AG08396 (cell line): ENCODE data around the gene LINC01488.

ENCODE experiments used
- DNase-seq: peaks from one replicate; pipeline ENCODE4 v3.0.0; 2012; ENCODE audit warnings: low spot score, mixed read lengths

The LINC01488 gene

DNA sequence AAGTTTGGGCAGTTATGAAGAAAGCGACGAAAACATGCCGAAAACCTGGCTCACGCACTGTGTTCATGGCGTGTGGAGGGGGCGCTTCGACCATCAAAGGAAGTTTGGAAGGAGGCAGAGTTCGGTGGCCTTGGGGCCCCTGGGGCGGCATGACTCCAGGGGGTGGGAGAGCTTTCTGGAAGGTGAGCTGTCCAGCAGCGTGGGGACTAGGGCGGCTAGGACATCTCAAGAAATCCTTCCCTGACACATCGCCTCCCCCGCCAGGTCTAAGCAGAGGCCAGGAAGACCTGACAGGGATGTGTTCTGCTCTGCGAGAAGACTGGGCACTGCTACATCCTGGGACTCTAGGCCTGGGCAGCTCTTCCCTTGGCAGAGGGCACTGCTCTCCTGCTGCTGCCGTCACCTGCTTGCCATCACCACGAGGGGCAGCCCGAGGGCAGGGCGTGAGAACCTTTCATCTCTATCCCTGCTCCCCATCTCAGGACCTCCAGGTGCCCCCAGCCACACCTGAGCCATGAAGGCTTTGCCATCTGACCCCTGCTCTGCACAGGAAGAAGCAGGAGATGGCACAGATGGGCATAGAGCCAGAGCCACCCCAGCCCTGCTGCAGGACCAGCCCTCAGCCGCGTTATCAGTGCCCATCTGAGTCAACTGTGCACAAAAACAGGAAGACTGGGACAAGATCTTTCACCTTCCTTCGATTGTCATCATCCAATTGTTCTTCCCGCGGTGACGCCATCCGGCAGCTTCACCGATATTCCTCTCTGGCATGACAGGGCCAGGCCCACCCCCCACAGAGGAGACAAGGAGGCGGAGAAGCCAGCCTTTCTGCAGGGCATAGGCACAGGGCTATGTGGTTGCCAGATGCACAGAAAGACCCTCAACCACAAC lies 12.7 kb downstream of the LINC01488 start:
- DNase-seq = no peak

DNA sequence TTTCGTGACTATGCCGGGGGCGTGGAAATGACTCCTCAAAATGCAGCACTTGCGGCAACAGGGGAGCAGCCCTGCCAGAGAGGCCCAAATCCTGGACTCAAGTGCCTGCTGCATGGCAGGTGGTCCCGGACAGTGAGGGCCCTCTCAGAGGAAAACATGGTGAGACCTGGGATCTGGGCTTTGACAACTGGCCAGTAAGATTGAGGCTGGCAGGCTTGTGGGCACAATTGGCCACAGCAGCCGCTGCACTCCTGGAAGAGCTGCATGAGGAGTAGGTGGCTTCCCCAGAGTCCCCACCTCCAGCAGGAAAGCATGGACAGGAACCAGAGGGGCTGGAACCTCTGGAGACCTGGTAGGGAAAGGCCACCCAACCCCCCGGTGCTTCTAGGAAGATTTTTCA lies 13.4 kb downstream of the LINC01488 start:
- DNase-seq = no peak

DNA sequence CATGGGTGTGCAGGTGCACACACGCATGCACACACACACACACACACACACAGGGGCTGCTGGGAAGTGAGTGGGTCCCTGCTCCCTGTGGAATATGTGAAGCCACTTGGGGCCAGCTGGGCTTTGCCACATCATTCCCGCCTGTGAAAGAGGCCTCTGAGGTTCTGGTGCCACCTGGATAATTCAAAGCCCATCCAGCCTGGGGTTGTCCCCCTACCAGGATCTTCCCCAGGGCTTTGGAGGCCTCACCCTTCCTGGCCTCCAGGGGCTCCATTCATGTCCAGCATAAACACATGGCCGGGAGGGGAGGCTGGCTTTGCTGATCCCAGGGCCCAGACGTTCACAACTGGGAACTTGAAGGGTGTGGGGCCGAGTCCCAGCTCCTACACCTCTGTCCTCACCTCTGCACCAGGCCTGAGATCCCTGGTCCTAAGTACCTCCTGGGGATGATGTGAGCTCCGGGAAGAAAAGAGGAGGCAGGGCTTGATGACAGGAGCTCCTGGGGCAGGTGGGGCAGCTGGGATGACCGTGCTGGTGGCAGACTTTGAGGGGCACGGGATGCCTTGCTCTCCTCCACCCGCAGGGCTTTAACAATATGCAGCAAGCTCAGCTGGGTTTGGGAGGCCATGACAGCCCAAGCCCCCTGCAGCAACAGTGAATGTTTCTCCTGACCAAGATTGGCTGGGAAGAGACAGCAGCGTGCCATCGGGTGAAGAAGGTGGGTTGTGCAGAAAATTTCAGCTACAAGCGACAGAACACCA lies 14.2 kb downstream of the LINC01488 start:
- DNase-seq = no peak

DNA sequence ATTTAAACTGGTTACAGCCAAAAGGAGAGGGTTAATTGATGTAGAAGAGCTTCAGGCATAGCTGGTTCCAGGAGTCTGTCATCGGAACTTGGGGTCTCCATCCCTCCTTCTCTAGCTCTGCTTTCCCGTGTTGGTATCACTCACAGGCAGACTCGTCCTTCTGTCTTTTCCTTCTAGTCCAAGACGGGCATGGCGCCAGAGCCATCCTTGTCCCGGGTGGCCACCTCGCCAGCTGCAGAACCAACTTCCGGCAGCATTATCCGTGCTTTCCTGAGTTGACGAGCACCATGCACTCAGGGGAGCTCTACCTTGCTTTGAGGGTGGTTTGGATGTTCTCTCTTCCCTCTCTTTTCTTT lies 14.7 kb downstream of the LINC01488 start:
- no peak for DNase-seq

DNA sequence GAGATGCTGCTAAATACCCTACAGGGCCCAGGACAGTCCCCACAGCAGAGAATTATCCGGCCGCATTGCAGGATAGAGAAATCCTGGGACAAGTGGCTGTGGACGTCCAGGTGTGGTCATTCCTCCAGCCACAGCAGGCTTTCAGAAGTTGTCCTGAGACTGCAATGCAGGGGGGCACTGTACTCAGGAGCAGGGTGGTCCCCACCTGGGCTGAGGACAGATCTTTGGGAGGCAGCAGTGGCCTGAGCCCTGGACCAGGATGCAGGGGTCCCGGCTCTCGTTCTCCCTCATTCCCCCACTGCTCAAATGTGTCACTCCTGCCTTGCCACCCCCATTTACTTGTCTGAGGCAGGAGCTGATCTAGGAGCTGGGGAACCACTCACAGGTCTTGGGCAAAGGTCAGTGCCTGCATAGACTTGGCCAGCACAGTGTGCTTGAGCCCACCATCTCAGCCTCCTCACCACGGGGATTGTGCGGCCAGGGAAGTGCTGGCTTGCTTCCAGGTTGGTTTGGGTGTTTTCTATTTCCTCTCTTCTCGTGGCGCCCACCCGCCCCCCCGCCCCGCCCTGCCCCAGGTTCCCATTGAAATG lies 15.3 kb downstream of the LINC01488 start:
- peak; percentile 75 for DNase-seq

DNA sequence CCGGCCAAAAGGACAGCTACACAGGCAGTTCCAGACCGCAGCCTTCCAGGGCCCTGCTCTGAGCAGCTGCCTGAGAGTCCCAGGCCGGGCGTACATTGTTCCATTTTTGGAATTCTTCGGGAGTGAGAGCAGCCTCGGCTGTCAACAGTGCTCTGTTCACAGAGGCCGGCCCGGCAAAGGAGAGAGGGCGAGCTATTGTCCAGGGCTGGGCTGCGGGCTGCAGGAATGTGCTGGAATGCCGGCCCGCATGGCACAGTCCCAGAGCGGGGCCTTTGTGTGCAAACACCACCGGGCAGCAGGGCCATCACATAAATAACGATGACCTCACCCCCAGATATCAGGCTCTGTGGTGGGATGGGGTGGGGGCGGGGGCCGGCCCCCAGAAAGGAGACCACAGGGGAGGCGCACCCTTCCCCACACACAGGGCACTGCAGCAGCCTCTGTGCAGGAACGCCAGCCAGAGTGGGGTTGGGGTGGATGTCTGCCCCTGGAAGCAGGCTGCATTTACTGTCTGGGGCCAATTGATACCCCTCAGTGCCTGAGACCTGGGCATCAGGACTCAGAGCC lies 15.8 kb downstream of the LINC01488 start:
- peak; percentile 97 for DNase-seq

DNA sequence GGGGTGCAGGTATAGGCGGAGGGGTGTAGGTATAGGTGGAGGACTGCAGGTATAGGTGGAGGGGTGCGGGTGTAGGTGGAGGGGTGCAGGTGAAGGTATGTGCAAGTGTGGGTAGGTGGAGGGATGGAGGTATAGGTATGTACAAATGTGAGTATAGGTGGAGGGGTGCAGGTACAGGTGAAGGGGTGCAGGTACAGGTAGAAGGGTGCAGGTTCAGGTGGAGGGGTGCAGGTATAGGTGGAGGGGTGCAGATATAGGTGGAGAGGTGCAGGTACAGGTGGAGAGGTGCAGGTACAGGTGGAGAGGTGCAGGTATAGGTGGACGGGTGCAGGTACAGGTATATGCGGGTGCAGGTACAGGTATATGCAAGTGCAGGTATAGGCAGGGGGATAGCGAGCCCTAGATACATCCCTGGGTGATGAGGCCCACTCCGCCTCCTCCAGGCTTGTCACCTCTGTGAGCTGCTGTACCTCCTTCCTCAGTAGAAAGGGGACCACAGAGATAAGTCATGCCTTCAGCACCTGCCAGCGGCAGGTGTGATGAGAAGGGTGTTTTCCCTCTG lies 17.2 kb downstream of the LINC01488 start:
- no peak for DNase-seq

DNA sequence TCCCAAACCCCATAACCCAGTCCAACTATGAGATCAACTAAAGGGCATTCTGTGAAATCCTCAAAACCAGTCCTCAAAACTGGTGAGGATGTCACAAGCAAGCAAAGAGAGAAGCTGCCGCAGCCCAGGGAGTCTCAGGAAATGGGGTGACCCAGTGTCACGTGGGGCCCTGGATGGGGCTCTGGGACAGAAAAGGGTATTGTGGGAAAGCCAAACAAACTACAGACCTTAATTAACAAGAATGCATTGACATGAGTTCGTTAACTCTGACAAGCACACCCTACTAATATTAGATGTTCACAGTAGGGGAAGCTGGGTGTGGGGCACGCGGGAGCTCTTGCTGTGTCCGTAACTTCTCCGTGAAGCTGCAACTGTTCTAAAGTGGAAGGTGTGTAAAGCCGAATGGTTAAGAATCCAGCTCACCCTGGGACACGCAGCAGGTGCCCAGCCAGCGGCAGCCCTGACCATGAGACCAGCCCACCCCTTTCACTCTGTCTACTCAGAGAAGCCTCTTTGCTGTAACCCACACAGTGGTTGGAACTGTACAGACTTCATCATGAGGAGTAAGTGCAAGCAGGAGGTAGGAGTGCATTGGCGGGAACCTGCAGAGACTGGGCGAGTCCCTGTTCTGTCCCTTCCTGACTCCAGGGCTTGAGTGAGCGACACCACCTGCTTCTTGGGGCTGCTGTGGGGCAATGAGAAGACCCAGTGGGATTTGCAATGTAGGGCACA lies 17.9 kb downstream of the LINC01488 start:
- DNase-seq = no peak

DNA sequence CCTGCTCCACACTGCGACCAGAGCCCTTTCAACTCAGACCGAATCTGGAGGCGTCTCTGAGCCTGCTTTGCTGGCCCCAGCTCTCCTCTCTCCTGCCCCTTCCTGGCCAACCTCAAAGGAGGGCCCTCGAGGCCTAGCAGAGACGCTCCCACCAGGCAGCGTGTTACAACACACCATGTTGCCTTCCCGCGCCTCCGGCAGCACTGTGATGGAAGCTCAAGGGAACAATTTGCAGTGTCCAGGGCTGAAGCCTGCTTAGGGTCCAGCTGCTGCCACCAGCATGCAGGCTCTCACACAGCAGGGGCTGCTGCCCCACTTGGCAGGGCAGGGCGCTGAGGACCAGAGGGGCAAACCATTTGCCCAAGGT lies 18.4 kb downstream of the LINC01488 start:
- DNase-seq = no peak

DNA sequence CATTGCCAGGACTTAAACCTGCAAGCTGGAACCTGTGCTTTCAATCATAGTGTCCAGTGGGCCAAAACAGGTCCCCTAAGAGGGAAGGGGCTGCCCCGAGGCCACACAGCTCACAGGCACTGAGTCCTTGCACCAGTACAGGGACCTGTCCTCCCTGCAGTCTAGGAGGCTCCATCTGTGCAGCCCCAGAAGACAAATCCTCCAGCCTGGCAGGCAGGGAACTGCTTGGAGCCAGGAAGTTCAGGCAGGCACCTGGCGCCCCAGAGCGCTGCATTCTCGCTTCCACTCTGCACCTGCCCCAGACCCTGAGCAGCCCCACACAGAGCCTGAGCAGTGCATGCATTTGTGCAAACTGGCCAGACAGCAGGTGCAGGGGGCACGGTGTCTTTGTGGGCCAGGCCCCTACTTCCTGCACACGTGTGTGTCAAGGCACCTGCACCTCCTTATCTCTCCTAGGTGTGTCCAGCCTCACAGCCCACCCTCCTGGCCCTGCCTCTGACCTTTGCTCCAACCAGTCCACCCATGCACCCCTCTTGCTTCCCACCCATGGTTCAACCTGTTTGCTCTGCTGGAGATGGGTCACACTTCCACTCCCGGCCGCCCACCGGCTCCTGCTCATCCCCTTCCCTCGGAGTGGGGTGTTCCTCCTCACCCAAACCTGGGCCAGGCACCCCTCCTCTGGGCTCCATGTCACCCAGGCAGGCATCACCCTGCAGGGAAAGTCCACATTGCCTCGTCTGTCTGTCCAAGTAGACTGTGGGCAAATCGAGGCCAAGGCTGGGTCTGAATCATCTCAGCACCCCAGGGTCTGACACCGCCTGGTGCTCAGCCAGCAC lies 19.0 kb downstream of the LINC01488 start:
- DNase-seq = no peak

DNA sequence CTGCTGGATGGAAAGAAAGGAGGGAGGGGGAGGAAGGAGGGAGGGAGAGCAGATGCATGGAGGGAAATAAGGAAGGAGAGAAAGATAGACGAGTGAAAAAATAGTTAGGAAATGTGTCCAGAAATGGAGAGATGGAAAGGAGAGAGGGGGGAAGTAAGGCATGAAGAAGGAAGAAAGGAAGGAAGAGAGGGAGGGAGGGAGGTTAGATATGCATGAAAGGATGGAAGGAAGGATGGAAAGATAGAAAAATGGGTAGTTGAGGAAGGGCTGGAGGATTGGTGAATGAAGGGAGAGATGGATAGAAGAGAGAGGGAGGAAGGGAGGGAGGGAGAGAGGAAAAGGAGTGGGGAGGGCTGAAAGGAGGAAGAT lies 19.6 kb downstream of the LINC01488 start:
- no peak for DNase-seq

DNA sequence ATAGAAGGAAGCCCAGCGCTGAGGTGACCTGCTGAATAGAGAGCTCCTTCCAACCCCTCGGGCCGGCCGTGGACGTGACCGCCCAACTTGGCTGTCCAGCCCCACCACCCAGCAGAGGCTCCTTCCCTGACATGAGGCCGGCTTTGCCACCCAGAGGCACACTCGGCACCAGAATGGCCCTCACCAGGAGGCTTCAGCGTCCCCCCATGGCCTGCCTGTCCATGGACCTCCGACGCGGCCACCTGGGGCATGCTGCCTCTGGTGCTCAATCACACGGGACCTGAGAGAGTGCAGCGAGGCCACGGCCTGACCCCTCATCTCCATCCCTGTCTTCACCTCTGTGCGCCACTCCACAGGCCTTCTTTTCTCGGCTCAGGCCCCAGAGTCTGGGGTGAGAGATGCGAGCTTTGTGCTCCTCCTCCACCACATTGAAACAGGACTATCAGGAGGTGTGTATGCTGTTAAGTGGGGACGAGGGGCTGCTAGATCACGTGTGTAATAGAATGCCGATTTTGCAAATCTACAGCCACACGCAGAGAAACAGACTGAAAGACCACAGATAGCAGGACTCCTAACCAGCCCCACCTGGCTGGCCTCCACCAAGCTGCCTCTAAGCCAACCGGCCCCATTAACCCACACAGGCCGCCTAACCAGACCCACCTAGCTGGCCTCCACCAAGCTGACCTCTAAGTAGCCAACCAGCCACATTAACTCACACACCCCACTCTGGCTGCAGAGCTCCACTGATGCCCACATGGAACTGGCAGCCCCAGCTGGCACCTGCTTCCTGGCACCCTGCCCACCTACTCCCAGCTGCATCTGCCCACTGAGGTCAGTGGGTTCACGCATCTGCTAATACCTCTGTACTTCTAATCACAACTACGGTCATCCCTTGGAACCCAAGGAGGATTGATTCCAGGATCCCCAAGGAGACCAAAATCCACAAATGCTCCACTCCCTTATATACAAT lies 20.7 kb downstream of the LINC01488 start:
- DNase-seq = no peak

DNA sequence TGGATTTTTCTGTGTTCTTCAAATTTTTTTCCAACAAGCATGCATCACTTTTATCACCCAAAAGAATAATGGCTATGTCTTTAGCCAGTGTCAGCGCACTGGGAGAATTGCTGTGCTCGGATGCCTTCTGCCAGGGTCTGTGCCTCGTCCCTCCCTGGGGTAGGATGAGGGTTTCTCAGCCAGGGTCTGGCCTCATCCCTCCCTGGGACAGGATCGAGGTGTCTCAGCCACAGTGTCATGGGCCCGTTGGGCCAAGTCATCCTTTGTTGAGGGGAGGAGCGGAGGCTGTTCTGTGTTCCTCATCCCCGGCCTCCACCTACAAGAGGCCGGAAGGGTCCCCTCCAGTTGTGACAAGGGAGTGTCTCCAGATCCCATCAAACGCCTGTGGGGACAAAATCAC lies 22.7 kb downstream of the LINC01488 start:
- DNase-seq = no peak

DNA sequence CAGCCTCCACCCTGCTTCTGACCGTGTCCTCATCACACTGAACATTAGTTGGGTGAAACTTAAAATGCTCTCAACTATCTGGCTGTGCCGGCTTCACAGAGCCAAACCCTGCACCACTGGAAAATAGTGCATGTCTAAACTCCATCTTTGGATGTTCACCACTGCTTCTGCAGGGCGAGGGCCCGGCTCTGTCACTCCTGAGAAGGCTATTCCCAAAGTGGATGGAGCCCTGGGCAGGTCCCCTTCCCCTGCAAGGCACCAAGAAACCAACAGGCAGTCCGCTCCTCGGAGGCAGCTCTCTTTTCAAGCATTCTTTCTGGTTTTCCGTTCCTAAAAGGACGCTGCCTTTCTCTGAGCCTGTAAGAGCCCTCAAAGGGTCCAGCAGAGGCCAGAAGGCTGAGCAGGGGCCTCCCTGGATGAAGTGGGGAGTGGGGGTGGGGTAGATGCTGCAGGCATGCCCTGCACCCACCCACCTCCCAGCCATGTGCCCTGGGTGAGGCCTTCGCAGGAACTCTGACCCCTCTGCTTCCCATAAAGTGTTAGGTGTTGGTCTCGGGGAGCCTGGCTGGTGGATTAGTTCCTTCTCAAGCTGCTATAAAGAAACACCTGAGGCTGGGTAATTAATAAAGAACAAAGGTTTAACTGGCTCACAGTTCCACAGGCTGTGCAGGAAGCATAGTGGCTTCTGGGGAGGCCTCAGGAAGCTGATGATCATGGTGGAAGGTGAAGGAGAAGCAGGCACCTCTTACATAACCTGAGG lies 23.3 kb downstream of the LINC01488 start:
- no peak for DNase-seq

DNA sequence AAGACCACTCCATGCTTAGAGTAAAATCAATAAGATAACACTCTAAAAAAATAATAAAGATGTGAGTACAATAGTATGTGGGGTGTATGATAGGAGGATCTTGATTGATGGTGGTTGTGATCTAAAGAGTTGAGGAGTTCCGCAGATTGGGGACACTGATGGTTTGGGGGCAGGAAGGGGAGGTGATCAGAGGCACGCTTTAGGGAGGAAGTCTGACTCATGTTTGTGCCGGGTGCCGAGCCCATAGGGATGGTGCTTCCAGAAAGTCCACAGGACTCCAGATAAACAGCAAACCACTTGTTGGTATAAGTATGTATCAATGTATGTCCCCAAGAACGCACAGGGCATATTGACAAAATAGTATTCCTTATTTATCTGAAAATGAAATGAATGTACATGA lies 27.5 kb downstream of the LINC01488 start:
- DNase-seq = no peak

DNA sequence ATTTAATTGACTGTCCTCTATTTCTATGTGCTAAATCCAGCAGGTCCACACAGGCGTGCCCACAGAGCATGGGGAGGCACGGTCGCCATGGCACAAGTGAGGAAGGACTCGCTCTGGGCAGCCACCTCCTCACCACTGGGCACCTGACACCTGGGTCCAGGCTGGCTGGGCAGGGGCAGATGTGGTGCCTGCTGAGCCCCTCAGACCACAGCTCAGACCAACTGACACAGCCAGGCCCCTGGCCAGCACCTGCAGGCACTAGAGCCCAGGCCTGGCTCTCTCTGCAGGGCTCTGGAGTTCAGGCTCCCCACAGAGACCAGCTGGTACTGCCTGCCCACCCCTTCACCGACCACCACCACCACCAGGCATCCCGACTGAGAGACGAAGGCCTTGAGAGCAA lies 27.9 kb downstream of the LINC01488 start:
- no peak for DNase-seq

DNA sequence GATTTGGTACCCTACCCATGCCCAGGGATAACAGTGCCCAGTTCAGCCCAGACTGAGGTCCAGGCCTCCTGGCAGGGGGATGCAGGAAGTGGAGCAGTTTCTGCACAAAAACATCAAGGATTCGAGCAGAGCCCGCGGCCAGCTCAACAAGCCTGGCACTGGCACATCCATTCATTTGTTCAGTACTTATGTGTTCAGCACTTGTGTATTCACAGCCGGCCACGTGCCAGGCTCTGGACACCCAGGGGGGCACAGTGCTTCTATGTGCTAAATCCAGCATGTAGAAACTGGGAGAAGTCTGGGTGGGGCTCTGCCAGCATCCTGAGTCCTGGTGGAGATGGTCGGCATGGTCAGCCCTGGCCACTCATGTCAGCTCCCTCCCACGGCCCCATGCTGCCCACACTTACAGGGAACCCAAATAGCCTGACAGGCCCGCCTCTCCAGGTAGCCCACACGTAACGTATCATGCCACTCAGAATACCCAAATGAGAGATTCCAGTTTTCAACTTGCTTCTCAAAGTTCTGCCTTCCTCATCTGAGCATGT lies 28.5 kb downstream of the LINC01488 start:
- no peak for DNase-seq

DNA sequence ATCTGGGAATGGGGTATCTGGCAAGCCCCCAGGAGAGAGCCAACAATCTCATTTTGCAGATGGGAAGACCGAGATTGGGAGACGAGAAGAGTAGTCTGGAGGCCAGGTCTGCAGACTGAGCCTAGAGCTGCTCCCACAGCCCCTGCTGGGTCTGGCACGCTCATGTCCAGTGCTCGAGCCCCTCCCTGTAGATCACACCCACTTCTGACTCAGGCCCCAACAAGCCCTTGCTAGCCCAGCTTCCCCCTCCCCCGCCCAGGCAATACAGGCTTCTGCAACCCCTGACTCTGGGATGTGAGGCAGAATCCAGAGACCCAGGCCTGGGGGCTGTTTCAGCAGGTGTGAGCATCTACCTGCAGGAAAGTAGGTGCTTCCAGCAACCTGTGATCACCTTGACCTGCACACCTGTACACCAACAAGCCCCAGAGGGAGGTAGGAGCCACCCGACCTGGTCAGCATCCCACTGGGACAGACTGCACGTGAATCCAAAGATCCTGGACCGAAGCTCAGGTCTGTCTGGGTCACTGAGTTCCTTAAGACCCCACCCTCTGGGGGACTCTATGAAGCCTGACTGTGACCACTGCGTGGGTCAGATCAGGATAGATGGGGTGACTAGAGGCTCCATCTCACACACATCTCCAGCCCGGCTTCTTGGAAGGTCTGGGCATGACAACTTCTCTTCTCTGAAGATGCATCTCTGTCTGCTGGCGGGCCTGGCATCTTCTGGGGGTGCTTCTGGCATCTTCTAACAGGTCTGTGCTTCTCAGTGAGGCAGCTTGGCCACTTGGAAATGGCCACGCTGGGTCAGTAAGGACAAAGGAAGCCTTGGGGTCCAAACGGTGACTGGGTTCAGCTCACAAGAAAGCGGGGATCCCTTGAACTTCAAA lies 29.3 kb downstream of the LINC01488 start:
- DNase-seq = peak; percentile 48
